ENCODE results near the gene OGN.

Gene OGN

DNA sequence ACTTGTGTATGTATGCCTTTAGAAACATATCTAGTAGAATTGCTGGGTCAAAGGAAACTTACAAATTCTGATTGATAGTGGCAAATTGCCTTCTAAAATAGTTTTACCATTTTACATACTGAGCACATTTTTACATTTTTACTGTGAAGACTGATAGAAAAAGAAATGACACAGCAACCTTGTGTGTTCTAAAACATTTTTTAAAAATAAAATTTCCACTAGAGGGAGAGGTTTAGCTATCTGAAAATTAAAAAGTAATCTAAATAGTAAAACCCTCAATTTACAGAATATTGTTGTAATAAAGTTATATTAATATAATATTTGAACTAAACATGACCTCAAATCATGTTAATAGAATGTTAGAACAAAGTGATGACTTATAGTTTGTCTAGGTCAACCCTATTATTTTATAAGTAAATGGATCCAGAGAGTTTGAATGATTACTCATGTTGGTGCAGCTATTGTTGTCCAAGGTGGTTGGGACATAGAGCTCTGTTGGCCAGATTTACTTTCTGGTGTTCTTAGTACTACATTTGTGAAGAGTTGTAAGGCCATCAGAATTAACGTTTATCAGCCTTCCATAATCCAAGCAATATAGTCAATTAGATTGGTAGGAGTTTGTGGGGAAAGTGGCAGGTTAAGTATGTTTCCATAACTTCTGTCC is 61.4 kb downstream of the OGN start:
- no peak for DNase-seq (ENCODE audit: low spot score)

DNA sequence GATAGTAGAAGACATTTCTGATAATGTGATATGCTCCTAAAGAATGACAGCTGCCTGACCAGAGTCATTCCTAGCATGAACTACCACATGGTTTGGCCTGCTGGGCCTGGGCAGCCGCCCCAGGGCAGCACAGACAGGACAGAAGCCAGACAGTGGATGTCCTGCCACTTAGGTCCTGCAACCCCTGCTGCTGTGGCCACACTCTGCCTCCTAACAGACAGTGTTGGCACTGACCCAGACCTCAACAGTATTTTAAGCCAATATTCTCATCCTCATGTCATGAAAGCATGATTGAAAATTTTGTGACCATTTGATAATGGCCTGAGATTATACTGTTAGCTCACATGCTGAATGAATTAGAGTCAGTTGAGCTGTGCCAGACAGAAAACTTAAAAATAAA is 62.8 kb downstream of the OGN start:
- DNase-seq (ENCODE audit: low spot score), result no peak

DNA sequence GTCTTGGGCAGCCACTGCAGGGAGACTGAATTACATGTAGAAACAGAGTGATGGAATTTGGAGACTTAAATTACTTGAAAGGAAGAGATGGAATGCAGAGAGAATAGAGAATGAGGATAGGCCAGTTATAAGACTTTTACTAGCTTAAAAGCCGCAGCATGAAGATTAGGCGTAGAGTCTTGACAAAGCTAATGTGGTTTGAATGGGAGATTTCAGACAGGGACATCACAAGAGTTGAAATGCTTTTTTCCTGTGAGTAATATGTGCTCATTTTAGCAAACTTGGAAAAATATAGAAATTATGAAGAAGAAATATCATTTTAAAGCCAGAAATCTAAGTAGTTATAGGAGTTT is 71.1 kb downstream of the OGN start:
- no peak for DNase-seq (ENCODE audit: low spot score)
